ENCODE results near the gene BAIAP2L2.
A peak's percentile ranks its signal among the peaks of the same experiment; 100 is the strongest.
"Not testable (repeated sequence)": the region's sequence is repeated elsewhere in the genome, so short reads cannot be mapped to it uniquely, and the experiment has no call there.

The BAIAP2L2 gene

GRCh38 chr22:38148245-38148644 lies 37.8 kb upstream of the BAIAP2L2 start:
- TF ChIP-seq CTCF (IDR thresholded peaks at IDR 0.05), result no peak
- peak in 1 of 2 donors; percentile 33 for DNase-seq
- Histone ChIP-seq H3K4me3 (no peak overlapping the region), H3K9me3 (no peaks in the 10 kb centered on the region), H3K27ac (no peak overlapping the region), H3K36me3 (peaks cover 0 to 9% (median 3%) of the 10 kb centered on the region in 3 donors), H3K27me3 (no peaks in the 10 kb centered on the region), H3K4me1 (no peaks in the 10 kb centered on the region)
- intact Hi-C loops (cut with DNase I; ENCODE audit: low total_unique reads), result no loop called here

- H3K9me3 ChIP-seq; H3K4me1 ChIP-seq; H3K27ac ChIP-seq; H3K27me3 ChIP-seq; intact Hi-C loops (cut with DNase I; ENCODE audit: low total_unique reads); DNase-seq; H3K4me3 ChIP-seq: not testable (repeated sequence)
- peaks cover 6 to 26% (median 8%) of the 10 kb centered on the region in 3 donors for H3K36me3 ChIP-seq
Observed at GRCh38 chr22:38146166-38146565, 35.7 kb upstream of the BAIAP2L2 start.

GRCh38 chr22:38144025-38144405 lies 33.5 kb upstream of the BAIAP2L2 start:
- H3K4me1 ChIP-seq, result no peaks in the 10 kb centered on the region
- intact Hi-C loops (cut with DNase I; ENCODE audit: low total_unique reads), result no loop called here
- peak in 1 of 2 donors; percentile 31 for DNase-seq
- H3K4me3 ChIP-seq, result no peak overlapping the region
- no peak for TF ChIP-seq CTCF (IDR thresholded peaks at IDR 0.05)
- H3K9me3 ChIP-seq, result no peaks in the 10 kb centered on the region
- no peaks in the 10 kb centered on the region for H3K27me3 ChIP-seq
- no peak overlapping the region for H3K27ac ChIP-seq
- H3K36me3 ChIP-seq, result peaks cover 6 to 39% (median 15%) of the 10 kb centered on the region in 3 donors

- Histone ChIP-seq H3K9me3 (no peaks in the 10 kb centered on the region), H3K36me3 (peaks cover 6 to 54% (median 19%) of the 10 kb centered on the region in 3 donors), H3K27me3 (no peaks in the 10 kb centered on the region), H3K4me3 (no peak overlapping the region), H3K27ac (no peak overlapping the region), H3K4me1 (no peaks in the 10 kb centered on the region)
- no peak for TF ChIP-seq CTCF (IDR thresholded peaks at IDR 0.05)
- intact Hi-C loops (cut with DNase I; ENCODE audit: low total_unique reads), result no loop called here
- DNase-seq, result peak in 1 of 2 donors; percentile 41
Observed at GRCh38 chr22:38142606-38143005, 32.1 kb upstream of the BAIAP2L2 start.

GRCh38 chr22:38141217-38141973 lies 30.9 kb upstream of the BAIAP2L2 start:
- Histone ChIP-seq H3K27ac (no peak overlapping the region), H3K4me3 (no peak overlapping the region), H3K36me3 (peaks cover 6 to 64% (median 19%) of the 10 kb centered on the region in 3 donors), H3K9me3 (no peaks in the 10 kb centered on the region), H3K4me1 (no peaks in the 10 kb centered on the region), H3K27me3 (no peaks in the 10 kb centered on the region)
- TF ChIP-seq CTCF (IDR thresholded peaks at IDR 0.05), result no peak
- intact Hi-C loops (cut with DNase I; ENCODE audit: low total_unique reads), result no loop called here
- DNase-seq, result peak in 1 of 2 donors; percentile 54

GRCh38 chr22:38139901-38140300 lies 29.4 kb upstream of the BAIAP2L2 start:
- intact Hi-C loops (cut with DNase I; ENCODE audit: low total_unique reads), result no loop called here
- no peaks in the 10 kb centered on the region for H3K27me3 ChIP-seq
- TF ChIP-seq CTCF (IDR thresholded peaks at IDR 0.05), result no peak
- peaks cover 10 to 76% (median 19%) of the 10 kb centered on the region in 3 donors for H3K36me3 ChIP-seq
- H3K27ac ChIP-seq, result no peak overlapping the region
- no peak overlapping the region for H3K4me3 ChIP-seq
- H3K4me1 ChIP-seq, result no peaks in the 10 kb centered on the region
- no peaks in the 10 kb centered on the region for H3K9me3 ChIP-seq
- DNase-seq, result peak in 1 of 2 donors; percentile 46

All from tibial artery (tissue), 4 donors.